ENCODE data around the gene NCAPD2.

DNA sequence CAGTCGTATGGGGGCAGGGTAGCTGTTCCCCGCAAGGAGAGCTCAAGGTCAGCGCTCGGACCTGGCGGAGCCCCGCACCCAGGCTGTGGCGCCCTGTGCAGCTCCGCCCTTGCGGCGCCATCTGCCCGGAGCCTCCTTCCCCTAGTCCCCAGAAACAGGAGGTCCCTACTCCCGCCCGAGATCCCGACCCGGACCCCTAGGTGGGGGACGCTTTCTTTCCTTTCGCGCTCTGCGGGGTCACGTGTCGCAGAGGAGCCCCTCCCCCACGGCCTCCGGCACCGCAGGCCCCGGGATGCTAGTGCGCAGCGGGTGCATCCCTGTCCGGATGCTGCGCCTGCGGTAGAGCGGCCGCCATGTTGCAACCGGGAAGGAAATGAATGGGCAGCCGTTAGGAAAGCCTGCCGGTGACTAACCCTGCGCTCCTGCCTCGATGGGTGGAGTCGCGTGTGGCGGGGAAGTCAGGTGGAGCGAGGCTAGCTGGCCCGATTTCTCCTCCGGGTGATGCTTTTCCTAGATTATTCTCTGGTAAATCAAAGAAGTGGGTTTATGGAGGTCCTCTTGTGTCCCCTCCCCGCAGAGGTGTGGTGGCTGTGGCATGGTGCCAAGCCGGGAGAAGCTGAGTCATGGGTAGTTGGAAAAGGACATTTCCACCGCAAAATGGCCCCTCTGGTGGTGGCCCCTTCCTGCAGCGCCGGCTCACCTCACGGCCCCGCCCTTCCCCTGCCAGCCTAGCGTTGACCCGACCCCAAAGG lies 41.2 kb downstream of the NCAPD2 start:
- TF ChIP-seq EZH2 (optimal IDR thresholded peaks at IDR 0.05; ENCODE audit: low read depth, low read length) = no peak
- TF ChIP-seq, protein P1, sequence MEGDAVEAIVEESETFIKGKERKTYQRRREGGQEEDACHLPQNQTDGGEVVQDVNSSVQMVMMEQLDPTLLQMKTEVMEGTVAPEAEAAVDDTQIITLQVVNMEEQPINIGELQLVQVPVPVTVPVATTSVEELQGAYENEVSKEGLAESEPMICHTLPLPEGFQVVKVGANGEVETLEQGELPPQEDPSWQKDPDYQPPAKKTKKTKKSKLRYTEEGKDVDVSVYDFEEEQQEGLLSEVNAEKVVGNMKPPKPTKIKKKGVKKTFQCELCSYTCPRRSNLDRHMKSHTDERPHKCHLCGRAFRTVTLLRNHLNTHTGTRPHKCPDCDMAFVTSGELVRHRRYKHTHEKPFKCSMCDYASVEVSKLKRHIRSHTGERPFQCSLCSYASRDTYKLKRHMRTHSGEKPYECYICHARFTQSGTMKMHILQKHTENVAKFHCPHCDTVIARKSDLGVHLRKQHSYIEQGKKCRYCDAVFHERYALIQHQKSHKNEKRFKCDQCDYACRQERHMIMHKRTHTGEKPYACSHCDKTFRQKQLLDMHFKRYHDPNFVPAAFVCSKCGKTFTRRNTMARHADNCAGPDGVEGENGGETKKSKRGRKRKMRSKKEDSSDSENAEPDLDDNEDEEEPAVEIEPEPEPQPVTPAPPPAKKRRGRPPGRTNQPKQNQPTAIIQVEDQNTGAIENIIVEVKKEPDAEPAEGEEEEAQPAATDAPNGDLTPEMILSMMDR (IDR thresholded peaks at IDR 0.05; ENCODE audit: low read length) = no peak

Data from MM.1S (cell line).